NCI-H82 treated with DMSO at 0.1 percent for 48 hours (cell line): ENCODE results near the gene COL5A1.
"Not testable (repeated sequence)": the region's sequence is repeated elsewhere in the genome, so short reads cannot be mapped to it uniquely, and the experiment has no call there.

Experiments
- DNase-seq: peaks from one replicate; lab custom pipeline; 2025; ENCODE audit not compliant: unreplicated experiment; lab: John Stamatoyannopoulos, UW

COL5A1 gene

GRCh38 chr9:134690301-134690751 is 48.7 kb downstream of the COL5A1 start:
- no peak for DNase-seq

GRCh38 chr9:134690946-134691694 is 49.5 kb downstream of the COL5A1 start:
- no peak for DNase-seq

- no peak for DNase-seq
These were observed 50.3 kb downstream of the COL5A1 start for GRCh38 chr9:134691695-134692572.

- DNase-seq = no peak
These were observed 50.9 kb downstream of the COL5A1 start for GRCh38 chr9:134692573-134692860.

GRCh38 chr9:134693011-134693410 is 51.4 kb downstream of the COL5A1 start:
- DNase-seq = no peak

- DNase-seq = no peak
These were observed 52.2 kb downstream of the COL5A1 start for GRCh38 chr9:134693641-134694367.

GRCh38 chr9:134694368-134694665 is 52.7 kb downstream of the COL5A1 start:
- DNase-seq = no peak

- no peak for DNase-seq
These were observed 53.1 kb downstream of the COL5A1 start for GRCh38 chr9:134694714-134695113.

GRCh38 chr9:134695144-134695543 is 53.5 kb downstream of the COL5A1 start:
- no peak for DNase-seq

GRCh38 chr9:134696433-134696832 is 54.8 kb downstream of the COL5A1 start:
- DNase-seq = no peak

GRCh38 chr9:134698111-134698510 is 56.5 kb downstream of the COL5A1 start:
- no peak for DNase-seq

GRCh38 chr9:134698587-134699342 is 57.2 kb downstream of the COL5A1 start:
- peak; percentile 42 for DNase-seq

- no peak for DNase-seq
These were observed 57.7 kb downstream of the COL5A1 start for GRCh38 chr9:134699343-134699740.

GRCh38 chr9:134700636-134701350 is 59.2 kb downstream of the COL5A1 start:
- no peak for DNase-seq

GRCh38 chr9:134701581-134702259 is 60.1 kb downstream of the COL5A1 start:
- DNase-seq = no peak

- DNase-seq = no peak
These were observed 60.7 kb downstream of the COL5A1 start for GRCh38 chr9:134702291-134702690.

- DNase-seq = not testable (repeated sequence)
These were observed 62.1 kb downstream of the COL5A1 start for GRCh38 chr9:134703730-134704114.

GRCh38 chr9:134704498-134704897 is 62.9 kb downstream of the COL5A1 start:
- no peak for DNase-seq

- no peak for DNase-seq
These were observed 64.2 kb downstream of the COL5A1 start for GRCh38 chr9:134705786-134706185.

- DNase-seq = no peak
These were observed 64.9 kb downstream of the COL5A1 start for GRCh38 chr9:134706522-134706921.
